ENCODE results near the gene ADCY9. TPM values are rescaled to one million over a fixed set of nuclear protein-coding genes. Genes with fewer than 3 reads are reported as not detected.
A peak's percentile ranks its signal among the peaks of the same experiment; 100 is the strongest.

The ADCY9 gene
- total RNA-seq, 2 experiments from 2014 or later = 7.1 to 7.4 TPM

DNA sequence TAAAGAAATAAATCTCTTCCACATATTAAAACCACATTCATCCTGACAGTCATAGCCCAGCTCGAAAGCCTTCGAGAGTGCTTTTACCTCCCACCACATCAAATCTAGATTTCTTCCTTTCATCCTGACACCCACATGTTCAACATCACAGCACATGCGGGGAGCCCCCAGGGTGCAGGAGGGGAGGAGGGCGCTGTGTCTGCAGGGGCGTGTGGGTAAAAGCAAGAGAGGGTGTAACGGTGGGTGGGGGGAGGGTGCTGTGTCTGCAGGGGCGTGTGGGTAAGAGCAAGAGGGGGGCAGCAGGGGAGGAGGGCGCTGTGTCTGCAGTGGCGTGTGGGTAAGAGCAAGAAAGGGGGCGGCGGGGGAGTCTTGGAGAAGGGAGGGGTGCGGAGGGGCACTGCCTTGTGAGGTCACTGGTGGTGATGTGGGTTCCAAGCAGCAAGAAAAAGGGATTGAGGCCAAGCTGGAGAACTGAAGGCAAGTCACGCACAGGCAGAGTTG, 34.7 kb downstream of the ADCY9 start:
- H3K4me3 ChIP-seq (ENCODE audit: low read length) = no peak overlapping the region
- Mint-ChIP-seq H3K9me3 (no peaks in the 10 kb centered on the region), H3K4me1 (ENCODE audit: low read depth) (peaks cover 48% of the 10 kb centered on the region), H3K27ac (no peak overlapping the region), H3K36me3 (ENCODE audit: low read depth) (no peaks in the 10 kb centered on the region), H3K27me3 (no peaks in the 10 kb centered on the region), H3K4me3 (peak overlapping the region; percentile 53)
- H3K9me3 ChIP-seq (ENCODE audit: control insufficient read depth in 1 of 2, insufficient read depth in 1 of 2, low read length in 2 of 2) = peaks cover 0 to 4% of the 10 kb centered on the region in 2 experiments
- no peaks in the 10 kb centered on the region for H3K27me3 ChIP-seq (ENCODE audit: control insufficient read depth in 1 of 2, insufficient read depth in 2 of 2, low read length in 2 of 2)
- H3K36me3 ChIP-seq (ENCODE audit: insufficient read depth, low read length) = no peaks in the 10 kb centered on the region
- H3K4me1 ChIP-seq (ENCODE audit: insufficient read depth, low read length) = peaks cover 20% of the 10 kb centered on the region
- intact Hi-C loops (cut with DNase I, micrococcal nuclease) = no loop called here
- TF ChIP-seq CTCF (IDR thresholded peaks at IDR 0.05) = no peak
- no peak overlapping the region for H3K27ac ChIP-seq (ENCODE audit: low read depth in 1 of 2, low read length in 2 of 2)
- ChIA-PET POLR2A (no interaction called here), CTCF (interaction anchor here (1.1 kb wide), 1 partner anchor 172 kb away, joined by 4 read pairs; no protein-coding TSS in a partner anchor)
- ATAC-seq (ENCODE audit: poor library complexity) (peak; percentile 78), DNase-seq (peak in 9 of 14 experiments; percentile 13 to 69 (median 40))

- Mint-ChIP-seq H3K9me3 (no peaks in the 10 kb centered on the region), H3K4me3 (peak overlapping the region; percentile 53), H3K27ac (no peak overlapping the region), H3K4me1 (ENCODE audit: low read depth) (peaks cover 48% of the 10 kb centered on the region), H3K36me3 (ENCODE audit: low read depth) (no peaks in the 10 kb centered on the region), H3K27me3 (no peaks in the 10 kb centered on the region)
- Histone ChIP-seq H3K27ac (ENCODE audit: low read depth in 1 of 2, low read length in 2 of 2) (no peak overlapping the region), H3K4me1 (ENCODE audit: insufficient read depth, low read length) (peaks cover 20% of the 10 kb centered on the region), H3K4me3 (ENCODE audit: low read length) (no peak overlapping the region), H3K36me3 (ENCODE audit: insufficient read depth, low read length) (no peaks in the 10 kb centered on the region), H3K9me3 (ENCODE audit: control insufficient read depth in 1 of 2, insufficient read depth in 1 of 2, low read length in 2 of 2) (peaks cover 0 to 4% of the 10 kb centered on the region in 2 experiments), H3K27me3 (ENCODE audit: control insufficient read depth in 1 of 2, insufficient read depth in 2 of 2, low read length in 2 of 2) (no peaks in the 10 kb centered on the region)
- ChIA-PET POLR2A (no interaction called here), CTCF (no interaction called here)
- DNase-seq (no peak), ATAC-seq (ENCODE audit: poor library complexity) (no peak)
- TF ChIP-seq CTCF (IDR thresholded peaks at IDR 0.05) = no peak
- intact Hi-C loops (cut with DNase I, micrococcal nuclease) = no loop called here
These were observed 35.2 kb downstream of the ADCY9 start for GRCh38 chr16:4081047-4081446.

DNA sequence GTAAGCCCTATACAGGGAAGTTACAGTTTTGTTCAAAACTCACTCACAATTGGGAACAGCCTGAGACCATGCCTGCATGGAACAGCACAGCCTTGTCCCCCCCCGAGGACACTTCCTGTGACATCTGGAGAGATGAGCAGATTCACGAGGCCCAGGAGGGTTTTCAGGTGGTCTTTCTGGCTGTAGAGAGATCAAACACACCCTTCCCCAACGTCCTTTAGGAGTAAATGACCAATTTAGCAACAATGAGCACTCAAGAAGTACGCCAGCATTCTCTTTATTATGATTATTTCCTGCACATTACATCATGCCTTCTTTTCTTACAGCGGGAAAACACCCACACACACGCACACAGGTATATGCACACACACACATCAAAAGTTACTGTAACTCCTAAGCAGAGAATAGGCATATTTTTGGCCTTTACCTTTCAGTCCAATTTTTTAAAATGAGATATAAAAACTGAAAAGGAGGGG, 39.0 kb downstream of the ADCY9 start:
- Mint-ChIP-seq H3K27ac (peak overlapping the region; percentile 50), H3K4me3 (no peak overlapping the region), H3K4me1 (ENCODE audit: low read depth) (peaks cover 35% of the 10 kb centered on the region), H3K9me3 (no peaks in the 10 kb centered on the region), H3K36me3 (ENCODE audit: low read depth) (no peaks in the 10 kb centered on the region), H3K27me3 (no peaks in the 10 kb centered on the region)
- H3K27ac ChIP-seq (ENCODE audit: low read depth in 1 of 2, low read length in 2 of 2) = no peak overlapping the region
- no peaks in the 10 kb centered on the region for H3K36me3 ChIP-seq (ENCODE audit: insufficient read depth, low read length)
- no peak overlapping the region for H3K4me3 ChIP-seq (ENCODE audit: low read length)
- TF ChIP-seq CTCF (IDR thresholded peaks at IDR 0.05) = no peak
- H3K9me3 ChIP-seq (ENCODE audit: control insufficient read depth in 1 of 2, insufficient read depth in 1 of 2, low read length in 2 of 2) = no peaks in the 10 kb centered on the region
- ChIA-PET CTCF (no interaction called here), POLR2A (interaction anchor here (1.2 kb wide), 1 partner anchor 58 kb away, joined by 5 read pairs; no protein-coding TSS in a partner anchor)
- ATAC-seq (ENCODE audit: poor library complexity) (peak; percentile 39), DNase-seq (peak in 2 of 14 experiments; percentile 28 to 33)
- H3K4me1 ChIP-seq (ENCODE audit: insufficient read depth, low read length) = peaks cover 17% of the 10 kb centered on the region
- intact Hi-C loops (cut with DNase I, micrococcal nuclease) = no loop called here
- H3K27me3 ChIP-seq (ENCODE audit: control insufficient read depth in 1 of 2, insufficient read depth in 2 of 2, low read length in 2 of 2) = no peaks in the 10 kb centered on the region
